HepG2 (cell line): ENCODE data around the gene CLIC1. TPM values are rescaled to one million over a fixed set of nuclear protein-coding genes. Genes with fewer than 3 reads are reported as not detected.

ENCODE experiments used
- AKAP8 ChIP-seq: sonication (generic); formaldehyde crosslinking; IDR thresholded peaks from 2 replicates; pipeline ENCODE4 v1.5.1; 2020; ENCODE audit warnings: mild to moderate bottlenecking, missing genetic modification reagents
- BCLAF1 ChIP-seq: fragments of 450-650 bp; IDR thresholded peaks from 2 replicates; pipeline ENCODE4 v1.6.1; 2017; ENCODE audit warnings: mild to moderate bottlenecking
- CENPBD1 ChIP-seq: sonication (generic); formaldehyde crosslinking; IDR thresholded peaks from 2 replicates; pipeline ENCODE4 v1.8.0; 2022; ENCODE audit warnings: missing genetic modification reagents, low read depth, mild to moderate bottlenecking, borderline replicate concordance
- HNF1A ChIP-seq, 2 experiments: sonication (generic) in 1 of 2; formaldehyde crosslinking in 1 of 2; IDR thresholded peaks; 2 replicates each; pipeline versions ENCODE4 v1.4.0 to v1.6.1; 2016 to 2020; ENCODE audit warnings: borderline replicate concordance in 1 of 2, low read depth in 1 of 2, mild to moderate bottlenecking in 1 of 2, missing genetic modification reagents in 1 of 2
- JUN ChIP-seq: sonication (generic); formaldehyde crosslinking; IDR thresholded peaks from 2 replicates; pipeline ENCODE4 v1.4.0; 2020; ENCODE audit warnings: mild to moderate bottlenecking, missing genetic modification reagents
- MED13 ChIP-seq: sonication (generic); formaldehyde crosslinking; IDR thresholded peaks from 2 replicates; pipeline ENCODE4 v1.5.0; 2020; ENCODE audit warnings: missing genetic modification reagents
- NKX3-1 ChIP-seq: sonication (generic); formaldehyde crosslinking; IDR thresholded peaks from 2 replicates; pipeline ENCODE4 v1.5.0; 2020; ENCODE audit warnings: missing genetic modification reagents
- PAX8 ChIP-seq: sonication (generic); formaldehyde crosslinking; IDR thresholded peaks from 2 replicates; pipeline ENCODE4 v1.8.0; 2022; ENCODE audit warnings: mild to moderate bottlenecking, missing genetic modification reagents, borderline replicate concordance
- PHF5A ChIP-seq: IDR thresholded peaks from one replicate; pipeline ENCODE4 v1.6.1; 2018; ENCODE audit warnings: low read depth, missing genetic modification reagents; ENCODE audit not compliant: unreplicated experiment
- RFX5 ChIP-seq: IDR thresholded peaks from 2 replicates; pipeline ENCODE4 v1.6.1; 2011; ENCODE audit warnings: low read depth, low read length, improper control_type of control experiment
- SNAPC2 ChIP-seq: sonication (generic); formaldehyde crosslinking; IDR thresholded peaks from 2 replicates; pipeline ENCODE4 v1.8.1; 2022; ENCODE audit warnings: mild to moderate bottlenecking, missing genetic modification reagents
- ZFP1 ChIP-seq: IDR thresholded peaks from 2 replicates; pipeline ENCODE4 v1.6.1; 2016
- ZFP41 ChIP-seq: sonication (generic); formaldehyde crosslinking; IDR thresholded peaks from 2 replicates; pipeline ENCODE4 v1.4.0; 2020; ENCODE audit warnings: mild to moderate bottlenecking, missing genetic modification reagents, borderline replicate concordance
- ZNF367 ChIP-seq: sonication (generic); formaldehyde crosslinking; IDR thresholded peaks from 2 replicates; pipeline ENCODE4 v1.4.0; 2020; ENCODE audit warnings: missing genetic modification reagents, borderline replicate concordance
- ZNF776 ChIP-seq: sonication (generic); formaldehyde crosslinking; IDR thresholded peaks from 2 replicates; pipeline ENCODE4 v1.4.0; 2020; ENCODE audit warnings: mild to moderate bottlenecking, missing genetic modification reagents
- ZNF784 ChIP-seq: sonication (generic); formaldehyde crosslinking; IDR thresholded peaks from 2 replicates; pipeline ENCODE4 v1.5.1; 2020; ENCODE audit warnings: missing genetic modification reagents, mild to moderate bottlenecking, borderline replicate concordance
- ZNF788 ChIP-seq: sonication (generic); formaldehyde crosslinking; IDR thresholded peaks from 2 replicates; pipeline ENCODE4 v1.5.0; 2020; ENCODE audit warnings: mild to moderate bottlenecking, missing genetic modification reagents, borderline replicate concordance
- polyA plus RNA-seq, 8 experiments: library from polyadenylated mRNA; depleted of rRNA in 3 of 8; stranded (reverse) in 7 of 8; unstranded in 1 of 8; fragments of >200 nt; fragmentation: Illumina TruSeq in 4 of 8; extraction: Trizol in 4 of 8; gene quantifications; 2 replicates each; pipeline versions ENCODE4 v1.2.1 to v1.2.3, GENCODE V29; 2011 to 2016; ENCODE audit warnings: low read depth in 4 of 8, missing spikeins in 1 of 8, mixed read lengths in 1 of 8; ENCODE audit not compliant: insufficient read depth in 1 of 8
- total RNA-seq, 5 experiments: library from RNA; depleted of rRNA; stranded (reverse); fragments of >200 nt; fragmentation: Illumina TruSeq; extraction: Trizol; gene quantifications; 2 replicates each; pipeline ENCODE4 v1.2.3, GENCODE V29; 2016; ENCODE audit warnings: low read depth in 1 of 5
- TF ChIP-seq, protein P1 (sequence below): sonication (generic); formaldehyde crosslinking; conservative IDR thresholded peaks from 2 replicates; pipeline ENCODE4 v1.5.0; 2020; ENCODE audit warnings: missing genetic modification reagents

Gene CLIC1
- total and polyA plus RNA-seq, 2 of the 13 experiments (the other 11 are each of a cell fraction or from before 2014, with no cell fraction given), result 602 to 891 TPM

DNA sequence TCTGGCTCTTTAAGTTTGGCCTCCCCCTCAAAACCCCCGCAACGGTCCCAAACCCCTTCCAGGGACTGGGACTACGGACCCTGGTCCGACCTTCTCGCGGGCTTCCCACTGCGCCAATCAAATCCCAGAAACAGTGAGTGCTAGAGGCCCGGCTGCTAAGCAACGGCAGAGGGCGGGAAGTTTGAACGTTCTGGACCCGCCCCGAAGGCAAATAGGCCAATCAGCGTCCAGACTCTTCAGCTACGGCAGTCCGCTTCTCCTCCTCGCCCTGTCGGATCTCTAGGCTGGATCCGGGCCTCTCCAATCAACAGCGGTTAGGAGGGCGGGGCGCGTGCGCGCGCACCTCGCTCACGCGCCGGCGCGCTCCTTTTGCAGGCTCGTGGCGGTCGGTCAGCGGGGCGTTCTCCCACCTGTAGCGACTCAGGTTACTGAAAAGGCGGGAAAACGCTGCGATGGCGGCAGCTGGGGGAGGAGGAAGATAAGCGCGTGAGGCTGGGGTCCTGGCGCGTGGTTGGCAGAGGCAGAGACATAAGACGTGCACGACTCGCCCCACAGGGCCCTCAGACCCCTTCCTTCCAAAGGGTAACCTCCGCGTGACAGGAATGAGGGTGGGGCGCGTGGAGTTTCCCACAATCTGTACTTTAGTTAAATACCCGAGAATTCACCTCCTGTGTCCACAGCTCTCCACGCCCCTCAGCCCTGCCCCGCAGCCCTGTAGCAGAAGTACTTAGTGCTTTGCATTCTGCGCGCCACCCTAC lies 3.5 kb upstream of the CLIC1 start, which contains the start of gene MSH5 (continued):
- peak; percentile 92 for TF ChIP-seq MED13 (CRISPR knock-in tag)
- peak; percentile 98 for TF ChIP-seq SNAPC2 (CRISPR knock-in tag)
- peak; percentile 98 for TF ChIP-seq ZNF784 (CRISPR knock-in tag)
- TF ChIP-seq JUN (CRISPR knock-in tag), result peak; percentile 85
- TF ChIP-seq RFX5, result peak; percentile 82
- TF ChIP-seq NKX3-1 (CRISPR knock-in tag), result peak; percentile 94
- peak; percentile 96 for TF ChIP-seq CENPBD1 (CRISPR knock-in tag)
- peak; percentile 98 for TF ChIP-seq ZFP41 (CRISPR knock-in tag)
- no peak for TF ChIP-seq BCLAF1
- peak; percentile 99 for TF ChIP-seq ZNF776 (CRISPR knock-in tag)
- peak; percentile 98; the same call in 1 of the 2 replicates for TF ChIP-seq PAX8 (CRISPR knock-in tag)
- TF ChIP-seq ZFP1, result 0 out of 2 replicates have a peak, but pooled peaks have one; percentile 71
- TF ChIP-seq PHF5A (CRISPR knock-in tag), result peak; percentile 82
- TF ChIP-seq AKAP8 (CRISPR knock-in tag), result peak; percentile 76; the same call in 1 of the 2 replicates
- TF ChIP-seq HNF1A (IDR thresholded peaks at IDR 0.05; ENCODE audit: low read depth), result no peak
- TF ChIP-seq HNF1A (CRISPR knock-in tag; IDR thresholded peaks at IDR 0.05; ENCODE audit: borderline replicate concordance), result peak; percentile 92
- no peak; the same call in 1 of the 2 replicates for TF ChIP-seq ZNF788 (CRISPR knock-in tag)
- TF ChIP-seq ZNF367 (CRISPR knock-in tag), result 0 out of 2 replicates have a peak, but pooled peaks have one; percentile 33
- TF ChIP-seq, protein P1, sequence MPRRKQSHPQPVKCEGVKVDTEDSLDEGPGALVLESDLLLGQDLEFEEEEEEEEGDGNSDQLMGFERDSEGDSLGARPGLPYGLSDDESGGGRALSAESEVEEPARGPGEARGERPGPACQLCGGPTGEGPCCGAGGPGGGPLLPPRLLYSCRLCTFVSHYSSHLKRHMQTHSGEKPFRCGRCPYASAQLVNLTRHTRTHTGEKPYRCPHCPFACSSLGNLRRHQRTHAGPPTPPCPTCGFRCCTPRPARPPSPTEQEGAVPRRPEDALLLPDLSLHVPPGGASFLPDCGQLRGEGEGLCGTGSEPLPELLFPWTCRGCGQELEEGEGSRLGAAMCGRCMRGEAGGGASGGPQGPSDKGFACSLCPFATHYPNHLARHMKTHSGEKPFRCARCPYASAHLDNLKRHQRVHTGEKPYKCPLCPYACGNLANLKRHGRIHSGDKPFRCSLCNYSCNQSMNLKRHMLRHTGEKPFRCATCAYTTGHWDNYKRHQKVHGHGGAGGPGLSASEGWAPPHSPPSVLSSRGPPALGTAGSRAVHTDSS (CRISPR knock-in tag), result no peak
